Mesenchymal stem cell (in vitro differentiated cells and primary cell): ENCODE results near the gene GALNT10.

Experiments
- DNase-seq: peaks from one replicate; pipeline ENCODE4 v3.0.0-alpha.2; 2013
- H2AFZ ChIP-seq: one replicate; pipeline ENCODE4 v1.6.1; 2013; ENCODE audit warnings: low read depth, mild to moderate bottlenecking, control low read depth, inconsistent platforms, low read length, moderate library complexity
- H2AK5ac ChIP-seq: 2 replicates; pipeline ENCODE4 v1.6.1; 2013; ENCODE audit warnings: low read length, moderate library complexity, mild to moderate bottlenecking, inconsistent platforms; ENCODE audit not compliant: severe bottlenecking
- H2BK120ac ChIP-seq: one replicate; pipeline ENCODE4 v1.6.1; 2013; ENCODE audit warnings: low read depth, mild to moderate bottlenecking, inconsistent platforms, low read length, moderate library complexity
- H2BK12ac ChIP-seq, 2 experiments: one replicate each; pipeline ENCODE4 v1.6.1; 2013; ENCODE audit warnings: inconsistent platforms in 2 of 2, low read length in 2 of 2, mild to moderate bottlenecking in 2 of 2, moderate library complexity in 2 of 2, control low read depth in 1 of 2
- H2BK15ac ChIP-seq: one replicate; pipeline ENCODE4 v1.6.1; 2013; ENCODE audit warnings: mild to moderate bottlenecking, low read depth, inconsistent platforms; ENCODE audit not compliant: poor library complexity, severe bottlenecking
- H2BK5ac ChIP-seq: 2 replicates; pipeline ENCODE4 v1.6.1; 2013; ENCODE audit warnings: low read depth, mild to moderate bottlenecking, low read length, control low read depth, inconsistent platforms; ENCODE audit not compliant: poor library complexity, severe bottlenecking
- H3K14ac ChIP-seq, 2 experiments: one replicate each; pipeline ENCODE4 v1.6.1; 2013; ENCODE audit warnings: inconsistent platforms in 2 of 2, low read length in 2 of 2, control low read depth in 1 of 2, mild to moderate bottlenecking in 1 of 2, moderate library complexity in 1 of 2
- H3K18ac ChIP-seq, 2 experiments: one replicate each; pipeline ENCODE4 v1.6.1; 2013; ENCODE audit warnings: inconsistent platforms in 2 of 2, low read length in 2 of 2, control low read depth in 1 of 2, low read depth in 1 of 2, mild to moderate bottlenecking in 1 of 2
- H3K23ac ChIP-seq, 2 experiments: one replicate each; pipeline ENCODE4 v1.6.1; 2013; ENCODE audit warnings: inconsistent platforms in 2 of 2, low read length in 2 of 2, mild to moderate bottlenecking in 2 of 2, moderate library complexity in 2 of 2, control low read depth in 1 of 2
- H3K27ac ChIP-seq: 2 replicates; pipeline ENCODE4 v1.5.1; 2013; ENCODE audit warnings: mild to moderate bottlenecking, moderate library complexity, low read length, control low read depth, inconsistent platforms; ENCODE audit not compliant: poor library complexity, severe bottlenecking
- H3K27me3 ChIP-seq, 2 experiments: 2 replicates each; pipeline versions ENCODE4 v1.6.1 to v1.7.0; 2013; ENCODE audit warnings: low read length in 2 of 2, mild to moderate bottlenecking in 2 of 2, moderate library complexity in 2 of 2, control low read depth in 1 of 2, inconsistent platforms in 1 of 2; ENCODE audit not compliant: control insufficient read depth in 1 of 2, insufficient read depth in 1 of 2
- H3K36me3 ChIP-seq, 2 experiments: 2 replicates each; pipeline versions ENCODE4 v1.6.1 to v1.7.0; 2013; ENCODE audit warnings: low read length in 2 of 2, control low read depth in 1 of 2, inconsistent platforms in 1 of 2, low read depth in 1 of 2, mild to moderate bottlenecking in 1 of 2; ENCODE audit not compliant: insufficient read depth in 2 of 2, control insufficient read depth in 1 of 2
- H3K4ac ChIP-seq, 2 experiments: one replicate each; pipeline ENCODE4 v1.6.1; 2013; ENCODE audit warnings: inconsistent platforms in 2 of 2, low read length in 2 of 2, mild to moderate bottlenecking in 2 of 2, moderate library complexity in 2 of 2, control low read depth in 1 of 2, low read depth in 1 of 2
- H3K4me1 ChIP-seq: 2 replicates; pipeline ENCODE4 v1.6.1; 2013; ENCODE audit warnings: low read depth, low read length, control low read depth; ENCODE audit not compliant: control insufficient read depth, insufficient read depth
- H3K4me2 ChIP-seq: 2 replicates; pipeline ENCODE4 v1.6.1; 2013; ENCODE audit warnings: low read length, mild to moderate bottlenecking, inconsistent platforms; ENCODE audit not compliant: poor library complexity, severe bottlenecking
- H3K4me3 ChIP-seq, 2 experiments: 2 replicates each; pipeline versions ENCODE4 v1.5.1 to v1.7.0; 2013; ENCODE audit warnings: low read length in 2 of 2, mild to moderate bottlenecking in 2 of 2, control low read depth in 1 of 2, low read depth in 1 of 2; ENCODE audit not compliant: insufficient read depth in 1 of 2
- H3K79me1 ChIP-seq: replicated peaks from 2 replicates; pipeline ENCODE4 v1.6.1; 2013; ENCODE audit warnings: mild to moderate bottlenecking, control low read depth, low read length, inconsistent platforms; ENCODE audit not compliant: poor library complexity, severe bottlenecking
- H3K9ac ChIP-seq: 2 replicates; pipeline ENCODE4 v1.7.0; 2013; ENCODE audit warnings: mild to moderate bottlenecking, low read length, moderate library complexity
- H3K9me3 ChIP-seq: 2 replicates; pipeline ENCODE4 v1.7.0; 2013; ENCODE audit warnings: mild to moderate bottlenecking, low read length; ENCODE audit not compliant: control insufficient read depth
- H4K8ac ChIP-seq: one replicate; pipeline ENCODE4 v1.6.1; 2013; ENCODE audit warnings: inconsistent platforms, mild to moderate bottlenecking, low read length, moderate library complexity
- H4K91ac ChIP-seq: one replicate; pipeline ENCODE4 v1.6.1; 2013; ENCODE audit warnings: mild to moderate bottlenecking, low read length, inconsistent platforms
- WGBS: methylation state at CpG from one replicate; pipeline ENCODE4 v1.1.7; 2013; ENCODE audit warnings: mixed read lengths; 5-methylcytosine and 5-hydroxymethylcytosine counted together

GALNT10 gene

DNA sequence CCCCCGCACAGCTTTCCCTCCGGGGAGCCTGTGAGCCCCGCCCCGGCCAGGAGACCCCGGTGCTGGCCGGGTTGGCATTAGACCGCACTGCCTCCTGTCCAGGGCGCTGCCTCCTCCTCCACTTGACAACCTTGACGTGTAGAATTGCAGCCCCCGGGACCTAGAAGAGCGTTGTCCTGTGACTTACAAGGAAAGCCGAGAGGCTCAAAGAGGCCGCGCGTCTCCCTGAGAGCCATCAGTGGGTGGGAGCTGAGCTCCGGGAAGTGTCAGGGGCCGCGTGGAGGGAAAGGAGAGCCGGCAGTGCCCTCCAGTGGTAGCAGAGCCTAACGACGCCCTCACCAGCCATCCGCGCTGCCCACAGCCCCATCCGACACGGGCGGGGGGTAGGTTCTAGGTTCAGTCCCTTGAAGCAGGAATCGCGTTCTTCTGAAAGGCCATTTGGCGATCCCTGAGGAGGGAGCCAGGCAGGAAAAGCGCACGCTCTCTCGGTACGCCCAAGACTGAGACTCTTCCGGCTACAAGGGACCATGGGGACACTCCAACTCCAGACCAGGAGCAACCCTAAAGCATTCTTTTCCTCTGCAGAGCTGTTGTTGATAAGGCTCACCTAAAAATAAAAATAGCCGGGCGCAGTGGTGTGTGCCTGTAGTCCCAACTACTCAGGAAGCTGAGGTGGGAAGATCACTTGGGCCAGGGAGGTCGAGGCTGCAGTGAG lies 214.7 kb downstream of the GALNT10 start:
- H3K9me3 ChIP-seq, result no peaks in the 10 kb centered on the region
- H2BK5ac ChIP-seq, result no peak overlapping the region
- peak overlapping the region; percentile 52 for H4K8ac ChIP-seq
- H4K91ac ChIP-seq, result no peak overlapping the region
- peak overlapping the region; percentile 93 for H3K4me2 ChIP-seq
- H3K27ac ChIP-seq, result no peak overlapping the region
- no peak overlapping the region for H3K14ac ChIP-seq
- peak overlapping the region in 1 of 2 experiments; percentile 79 for H2BK12ac ChIP-seq
- H3K4me3 ChIP-seq, result peak overlapping the region; percentile 41 to 75
- no peak overlapping the region for H3K23ac ChIP-seq
- peak overlapping the region in 1 of 2 experiments; percentile 63 for H3K4ac ChIP-seq
- peaks cover 0 to 22% of the 10 kb centered on the region in 2 experiments for H3K36me3 ChIP-seq
- peak overlapping the region; percentile 75 for H3K9ac ChIP-seq
- peak overlapping the region; percentile 44 for H2BK15ac ChIP-seq
- H3K79me1 ChIP-seq, result no peaks in the 10 kb centered on the region
- H3K4me1 ChIP-seq, result peaks cover 8% of the 10 kb centered on the region
- peak overlapping the region in 1 of 2 experiments; percentile 85 for H3K18ac ChIP-seq
- no peaks in the 10 kb centered on the region for H3K27me3 ChIP-seq
- 19% methylated on average over 37 of the region's 37 CpGs for WGBS
- no peak overlapping the region for H2AK5ac ChIP-seq
- peak overlapping the region; percentile 67 for H2AFZ ChIP-seq
- peak overlapping the region; percentile 61 for H2BK120ac ChIP-seq
- peak; percentile 77 for DNase-seq

DNA sequence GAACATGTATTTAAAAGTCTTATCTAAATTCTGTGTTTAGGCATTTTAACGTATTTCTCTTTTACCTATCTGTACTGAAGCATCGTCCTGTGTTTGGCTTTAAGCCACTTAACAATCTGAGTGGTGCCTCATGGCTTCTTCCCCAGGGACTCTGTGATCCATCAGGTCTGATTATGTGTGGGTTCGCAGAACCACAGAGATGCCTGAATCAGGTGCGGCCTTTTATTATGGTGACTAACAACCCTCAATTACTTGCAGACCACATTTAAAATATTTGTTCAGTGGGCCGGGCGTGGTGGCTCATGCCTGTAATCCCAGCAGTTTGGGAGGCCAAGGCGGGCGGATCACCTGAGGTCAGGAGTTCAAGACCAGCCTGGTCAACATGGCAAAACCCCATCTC lies 215.7 kb downstream of the GALNT10 start:
- H3K4me1 ChIP-seq, result peaks cover 8% of the 10 kb centered on the region
- no peak overlapping the region for H2AK5ac ChIP-seq
- H3K79me1 ChIP-seq, result peaks cover 2% of the 10 kb centered on the region
- H3K9me3 ChIP-seq, result no peaks in the 10 kb centered on the region
- no peak overlapping the region for H2BK15ac ChIP-seq
- H3K9ac ChIP-seq, result no peak overlapping the region
- peaks cover 5 to 27% of the 10 kb centered on the region in 2 experiments for H3K36me3 ChIP-seq
- H2AFZ ChIP-seq, result no peak overlapping the region
- no peak overlapping the region for H3K23ac ChIP-seq
- H3K4ac ChIP-seq, result no peak overlapping the region
- H2BK12ac ChIP-seq, result no peak overlapping the region
- H3K27me3 ChIP-seq, result no peaks in the 10 kb centered on the region
- H4K91ac ChIP-seq, result no peak overlapping the region
- no peak overlapping the region for H4K8ac ChIP-seq
- no peak overlapping the region for H3K14ac ChIP-seq
- no peak overlapping the region for H3K27ac ChIP-seq
- no peak overlapping the region for H3K18ac ChIP-seq
- no peak overlapping the region for H2BK120ac ChIP-seq
- no peak overlapping the region for H3K4me2 ChIP-seq
- WGBS, result 94% methylated on average over 8 of the region's 8 CpGs
- no peak overlapping the region for H3K4me3 ChIP-seq
- H2BK5ac ChIP-seq, result no peak overlapping the region
- no peak for DNase-seq

DNA sequence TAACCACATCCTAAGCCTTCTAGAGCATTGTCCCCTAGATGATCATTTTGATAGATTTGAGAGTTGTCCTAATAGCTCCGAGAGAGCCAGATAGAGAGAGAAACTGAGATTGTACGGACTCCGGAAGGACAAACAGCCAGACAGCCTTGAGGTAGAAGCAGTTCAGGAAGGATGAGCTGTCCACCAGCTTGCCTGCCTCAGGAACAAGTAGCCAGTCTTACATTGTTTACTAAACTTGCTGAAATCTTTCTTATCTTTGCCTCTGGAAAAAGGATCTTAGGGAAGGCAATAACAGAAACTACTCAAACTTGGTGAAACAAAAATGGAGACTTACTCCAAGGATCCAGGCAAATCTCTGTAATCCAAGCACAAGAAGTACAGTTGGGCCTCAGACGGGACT lies 216.3 kb downstream of the GALNT10 start:
- Histone ChIP-seq H3K4ac (no peak overlapping the region), H4K91ac (no peak overlapping the region)

DNA sequence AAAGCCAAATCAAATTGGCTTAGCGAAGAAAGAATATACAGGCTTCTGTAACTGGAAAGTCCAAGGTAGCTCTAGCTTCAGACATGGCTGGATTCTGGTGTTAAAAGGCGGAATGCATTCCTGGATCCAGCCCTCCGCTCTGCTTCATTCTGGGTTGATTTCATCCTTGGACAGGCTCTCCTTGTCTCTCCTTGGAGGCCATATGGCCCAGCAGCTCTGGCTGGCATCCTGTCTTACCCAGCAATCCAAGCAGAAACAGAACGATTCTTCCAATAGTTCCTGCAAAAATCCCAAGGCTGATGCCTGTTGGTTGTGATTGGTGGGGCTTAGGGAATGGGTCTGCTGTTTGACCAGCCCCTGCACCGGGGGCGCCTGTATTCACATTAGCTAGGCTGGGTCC lies 218.3 kb downstream of the GALNT10 start:
- no peak overlapping the region for H2BK15ac ChIP-seq
- H3K36me3 ChIP-seq, result peaks cover 24 to 41% of the 10 kb centered on the region in 2 experiments
- H3K18ac ChIP-seq, result no peak overlapping the region
- no peaks in the 10 kb centered on the region for H3K9me3 ChIP-seq
- peaks cover 8% of the 10 kb centered on the region for H3K4me1 ChIP-seq
- no peak overlapping the region for H3K27ac ChIP-seq
- H3K79me1 ChIP-seq, result peaks cover 2% of the 10 kb centered on the region
- WGBS, result 89% methylated on average over 6 of the region's 6 CpGs
- H3K27me3 ChIP-seq, result no peaks in the 10 kb centered on the region
- H3K4me2 ChIP-seq, result no peak overlapping the region
- no peak overlapping the region for H4K8ac ChIP-seq
- no peak overlapping the region for H2AK5ac ChIP-seq
- H2BK5ac ChIP-seq, result no peak overlapping the region
- no peak overlapping the region for H3K14ac ChIP-seq
- H2BK12ac ChIP-seq, result no peak overlapping the region
- H3K4ac ChIP-seq, result no peak overlapping the region
- H3K4me3 ChIP-seq, result no peak overlapping the region
- no peak overlapping the region for H4K91ac ChIP-seq
- DNase-seq, result no peak
- H2AFZ ChIP-seq, result no peak overlapping the region
- H3K23ac ChIP-seq, result no peak overlapping the region
- no peak overlapping the region for H2BK120ac ChIP-seq
- H3K9ac ChIP-seq, result no peak overlapping the region

More for the DNA sequence above, 216.3 kb downstream of the GALNT10 start:
- no peak overlapping the region for H3K4me3 ChIP-seq
- H2BK15ac ChIP-seq, result no peak overlapping the region
- H3K9me3 ChIP-seq, result no peaks in the 10 kb centered on the region
- DNase-seq, result peak; percentile 21
- H3K14ac ChIP-seq, result no peak overlapping the region
- peaks cover 11 to 32% of the 10 kb centered on the region in 2 experiments for H3K36me3 ChIP-seq
- no peak overlapping the region for H3K23ac ChIP-seq
- no peak overlapping the region for H2BK120ac ChIP-seq
- H2BK12ac ChIP-seq, result no peak overlapping the region
- H3K4me1 ChIP-seq, result peaks cover 8% of the 10 kb centered on the region
- WGBS, result 94% methylated on average over 4 of the region's 4 CpGs
- no peak overlapping the region for H3K9ac ChIP-seq
- peaks cover 2% of the 10 kb centered on the region for H3K79me1 ChIP-seq
- H2AFZ ChIP-seq, result no peak overlapping the region
- no peak overlapping the region for H2AK5ac ChIP-seq
- H3K27ac ChIP-seq, result no peak overlapping the region
- H4K8ac ChIP-seq, result no peak overlapping the region
- no peak overlapping the region for H3K18ac ChIP-seq
- no peaks in the 10 kb centered on the region for H3K27me3 ChIP-seq
- no peak overlapping the region for H3K4me2 ChIP-seq
- H2BK5ac ChIP-seq, result no peak overlapping the region
